ENCODE measurements around the gene NPY4R. TPM values are rescaled to one million over a fixed set of nuclear protein-coding genes. Genes with fewer than 3 reads are reported as not detected.
A peak's percentile ranks its signal among the peaks of the same experiment; 100 is the strongest.
"Not testable (repeated sequence)": the region's sequence is repeated elsewhere in the genome, so short reads cannot be mapped to it uniquely, and the experiment has no call there.

NPY4R gene
- 10 to 100 TPM in 1 of 2 donors, 1 to 10 TPM in 1; 2.6 to 11.6 TPM for total RNA-seq
- under 1 TPM; 0.07 to 0.12 TPM for polyA plus RNA-seq
- long read RNA-seq, donor 1 = 0 reads
- long read RNA-seq, donor 2 = 0 reads
- long read RNA-seq, donor 3 = 0 reads
- long read RNA-seq, donor 4 = 0 reads
- long read RNA-seq, donor 5 = 0 reads

GRCh38 chr10:46465765-46466164 is at the start of gene NPY4R:
Gene NPY4R (minus strand): TSS chr10:46465958. CDS start chr10:46462635, 3,323 bp downstream.
- DNase-seq; ATAC-seq (ENCODE audit: insufficient read depth, low FRiP score): not testable (repeated sequence)

GRCh38 chr10:46515366-46515765 is 49.6 kb upstream of the NPY4R start:
- no peak overlapping the region for H3K9ac ChIP-seq (ENCODE audit: insufficient read depth in 1 of 2, low read length in 2 of 2)
- H3K4me1 ChIP-seq (ENCODE audit: control insufficient read depth in 5 of 5, insufficient read depth in 5 of 5, low read length in 5 of 5) = peaks cover 0 to 18% (median 3%) of the 10 kb centered on the region in 5 donors
- H3K9me3 ChIP-seq (ENCODE audit: control insufficient read depth in 4 of 4, insufficient read depth in 3 of 4, low read length in 3 of 4) = no peaks in the 10 kb centered on the region
- no peaks in the 10 kb centered on the region for H3K36me3 ChIP-seq (ENCODE audit: control insufficient read depth in 4 of 4, insufficient read depth in 4 of 4, low read length in 4 of 4)
- no peaks in the 10 kb centered on the region for H3K27me3 ChIP-seq (ENCODE audit: control insufficient read depth in 3 of 3, insufficient read depth in 3 of 3, low read length in 2 of 3)
- H3K4me3 ChIP-seq = no peak overlapping the region
- no peak overlapping the region for H3K27ac ChIP-seq (ENCODE audit: low read depth in 1 of 2, low read length in 1 of 2)
- DNase-seq = peak; percentile 26 to 91 (median 84)
- no peak for ATAC-seq (ENCODE audit: insufficient read depth, low FRiP score)
- TF ChIP-seq CTCF (IDR thresholded peaks at IDR 0.05; ENCODE audit: control extremely low read depth, extremely low read depth) = no peak

More at GRCh38 chr10:46465765-46466164, at the start of gene NPY4R:
- not testable (repeated sequence) for H3K36me3 ChIP-seq (ENCODE audit: control insufficient read depth in 4 of 4, insufficient read depth in 4 of 4, low read length in 4 of 4); H3K4me3 ChIP-seq; H3K27ac ChIP-seq (ENCODE audit: low read depth in 1 of 2, low read length in 1 of 2); H3K9me3 ChIP-seq (ENCODE audit: control insufficient read depth in 4 of 4, insufficient read depth in 3 of 4, low read length in 3 of 4); H3K9ac ChIP-seq (ENCODE audit: insufficient read depth in 1 of 2, low read length in 2 of 2); H3K27me3 ChIP-seq (ENCODE audit: control insufficient read depth in 3 of 3, insufficient read depth in 3 of 3, low read length in 2 of 3); H3K4me1 ChIP-seq (ENCODE audit: control insufficient read depth in 5 of 5, insufficient read depth in 5 of 5, low read length in 5 of 5)
- WGBS, 2 donors = 9% methylated on average over 18 of the region's 36 CpGs; no CpG with 5 or more reads in 1 of the 2 donors

DNA sequence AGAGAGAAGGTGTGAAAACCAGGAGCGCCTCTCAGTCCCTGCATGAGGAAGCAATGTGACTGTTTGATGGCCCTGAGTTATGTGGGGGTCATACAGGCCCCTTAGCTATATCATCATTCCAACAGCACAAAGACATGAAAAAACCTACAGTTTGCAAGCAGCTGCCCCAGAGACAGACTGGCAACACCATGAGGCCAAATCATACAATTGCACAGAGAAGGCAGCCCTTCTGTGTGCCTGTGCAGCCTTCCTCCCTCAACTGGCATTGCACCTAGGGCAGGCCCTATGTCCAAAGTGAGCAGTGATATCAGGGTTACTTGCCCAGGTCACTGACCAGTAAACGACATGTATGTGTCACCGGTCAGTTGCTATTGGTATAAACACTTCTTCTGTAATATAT is 49.1 kb upstream of the NPY4R start:
- no peaks in the 10 kb centered on the region for H3K36me3 ChIP-seq (ENCODE audit: control insufficient read depth in 4 of 4, insufficient read depth in 4 of 4, low read length in 4 of 4)
- 74 to 82% methylated on average over 3 of the region's 3 CpGs for WGBS, 2 donors
- H3K4me1 ChIP-seq (ENCODE audit: control insufficient read depth in 5 of 5, insufficient read depth in 5 of 5, low read length in 5 of 5) = peaks cover 0 to 18% (median 3%) of the 10 kb centered on the region in 5 donors
- no peaks in the 10 kb centered on the region for H3K9me3 ChIP-seq (ENCODE audit: control insufficient read depth in 4 of 4, insufficient read depth in 3 of 4, low read length in 3 of 4)
- no peaks in the 10 kb centered on the region for H3K27me3 ChIP-seq (ENCODE audit: control insufficient read depth in 3 of 3, insufficient read depth in 3 of 3, low read length in 2 of 3)
- ATAC-seq (ENCODE audit: insufficient read depth, low FRiP score) (no peak), DNase-seq (peak in 2 of 3 donors; percentile 15 to 26)
- H3K9ac ChIP-seq (ENCODE audit: insufficient read depth in 1 of 2, low read length in 2 of 2) = no peak overlapping the region
- TF ChIP-seq CTCF (IDR thresholded peaks at IDR 0.05; ENCODE audit: control extremely low read depth, extremely low read depth) = no peak
- H3K4me3 ChIP-seq = no peak overlapping the region
- no peak overlapping the region for H3K27ac ChIP-seq (ENCODE audit: low read depth in 1 of 2, low read length in 1 of 2)

DNA sequence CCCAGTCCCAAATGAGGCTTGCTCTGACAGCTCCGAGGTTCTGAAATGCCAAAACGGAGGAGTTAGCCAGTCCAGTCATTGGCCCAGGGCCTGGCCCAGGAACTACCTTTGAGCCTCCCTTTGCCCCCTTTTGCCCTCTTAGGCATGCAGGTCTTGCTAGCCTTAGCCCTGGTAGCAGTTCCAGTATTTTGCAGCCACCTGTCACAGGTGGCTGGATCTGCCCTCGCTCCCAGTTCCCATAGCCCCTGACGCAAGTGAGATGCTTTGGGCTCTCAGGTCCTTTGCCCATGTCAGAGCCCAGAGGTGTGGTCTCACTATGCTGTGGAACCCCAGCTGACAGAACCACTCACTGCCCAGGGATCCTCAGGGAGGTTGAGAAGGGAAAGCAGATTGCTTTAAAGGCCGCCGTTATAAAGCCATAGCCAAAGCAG is 48.7 kb upstream of the NPY4R start:
- H3K9me3 ChIP-seq (ENCODE audit: control insufficient read depth in 4 of 4, insufficient read depth in 3 of 4, low read length in 3 of 4) = no peaks in the 10 kb centered on the region
- H3K27me3 ChIP-seq (ENCODE audit: control insufficient read depth in 3 of 3, insufficient read depth in 3 of 3, low read length in 2 of 3) = no peaks in the 10 kb centered on the region
- H3K4me1 ChIP-seq (ENCODE audit: control insufficient read depth in 5 of 5, insufficient read depth in 5 of 5, low read length in 5 of 5) = peaks cover 0 to 18% (median 3%) of the 10 kb centered on the region in 5 donors
- no peak overlapping the region for H3K4me3 ChIP-seq
- H3K36me3 ChIP-seq (ENCODE audit: control insufficient read depth in 4 of 4, insufficient read depth in 4 of 4, low read length in 4 of 4) = no peaks in the 10 kb centered on the region
- no peak for TF ChIP-seq CTCF (IDR thresholded peaks at IDR 0.05; ENCODE audit: control extremely low read depth, extremely low read depth)
- 79 to 88% methylated on average over 6 of the region's 6 CpGs for WGBS, 2 donors
- no peak for ATAC-seq (ENCODE audit: insufficient read depth, low FRiP score)
- no peak overlapping the region for H3K27ac ChIP-seq (ENCODE audit: low read depth in 1 of 2, low read length in 1 of 2)
- peak in 1 of 3 donors; percentile 10 for DNase-seq
- H3K9ac ChIP-seq (ENCODE audit: insufficient read depth in 1 of 2, low read length in 2 of 2) = no peak overlapping the region

DNA sequence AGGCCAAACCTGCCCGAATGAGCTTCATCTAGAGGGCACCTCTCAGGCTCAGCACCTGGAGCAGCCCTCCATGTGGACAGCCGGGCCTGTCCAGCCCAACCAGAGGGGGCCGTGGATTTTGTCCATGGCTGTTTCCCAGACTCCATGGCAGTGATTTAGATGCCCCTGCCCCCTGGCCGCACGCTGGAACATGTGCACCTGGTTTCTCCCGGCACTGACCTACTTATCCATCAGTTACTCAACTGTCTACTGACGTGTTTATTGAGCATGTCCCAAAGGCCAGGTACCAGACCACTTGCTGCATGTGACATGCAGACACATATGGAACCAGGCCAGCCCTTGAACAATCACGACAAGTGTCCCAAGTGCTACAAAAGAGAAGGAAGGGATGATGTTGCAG is 47.6 kb upstream of the NPY4R start:
- H3K4me3 ChIP-seq; ATAC-seq (ENCODE audit: insufficient read depth, low FRiP score); H3K27ac ChIP-seq (ENCODE audit: low read depth in 1 of 2, low read length in 1 of 2); H3K9me3 ChIP-seq (ENCODE audit: control insufficient read depth in 4 of 4, insufficient read depth in 3 of 4, low read length in 3 of 4); DNase-seq; H3K27me3 ChIP-seq (ENCODE audit: control insufficient read depth in 3 of 3, insufficient read depth in 3 of 3, low read length in 2 of 3); H3K9ac ChIP-seq (ENCODE audit: insufficient read depth in 1 of 2, low read length in 2 of 2); H3K36me3 ChIP-seq (ENCODE audit: control insufficient read depth in 4 of 4, insufficient read depth in 4 of 4, low read length in 4 of 4): not testable (repeated sequence)
- H3K4me1 ChIP-seq (ENCODE audit: control insufficient read depth in 5 of 5, insufficient read depth in 5 of 5, low read length in 5 of 5) = peaks cover 0 to 18% (median 3%) of the 10 kb centered on the region in 5 donors
- no CpG with 5 or more reads among the region's 8 CpGs for WGBS, 2 donors

GRCh38 chr10:46512725-46513124 is 47.0 kb upstream of the NPY4R start:
- ATAC-seq (ENCODE audit: insufficient read depth, low FRiP score); H3K9ac ChIP-seq (ENCODE audit: insufficient read depth in 1 of 2, low read length in 2 of 2); H3K27me3 ChIP-seq (ENCODE audit: control insufficient read depth in 3 of 3, insufficient read depth in 3 of 3, low read length in 2 of 3); H3K27ac ChIP-seq (ENCODE audit: low read depth in 1 of 2, low read length in 1 of 2); DNase-seq; H3K36me3 ChIP-seq (ENCODE audit: control insufficient read depth in 4 of 4, insufficient read depth in 4 of 4, low read length in 4 of 4); H3K4me3 ChIP-seq; H3K9me3 ChIP-seq (ENCODE audit: control insufficient read depth in 4 of 4, insufficient read depth in 3 of 4, low read length in 3 of 4): not testable (repeated sequence)
- peaks cover 0 to 18% (median 3%) of the 10 kb centered on the region in 5 donors for H3K4me1 ChIP-seq (ENCODE audit: control insufficient read depth in 5 of 5, insufficient read depth in 5 of 5, low read length in 5 of 5)
- 99 to 100% methylated on average over 3 of the region's 7 CpGs for WGBS, 2 donors

Measured in lung (tissue), 16 donors.